NCI-H446 (cell line): Measurements from ENCODE around the gene TRIM44.
"Not testable (repeated sequence)": the region's sequence is repeated elsewhere in the genome, so short reads cannot be mapped to it uniquely, and the experiment has no call there.

Source experiments
- DNase-seq, 2 experiments: peaks; one replicate each; lab custom pipeline; 2025; lab: John Stamatoyannopoulos, UW

TRIM44 gene

GRCh38 chr11:35632301-35632700, 30.3 kb upstream of the TRIM44 start:
- DNase-seq, result no peak

- no peak for DNase-seq
These were observed 28.6 kb upstream of the TRIM44 start for GRCh38 chr11:35633827-35634423.

- DNase-seq, result no peak
These were observed 26.6 kb upstream of the TRIM44 start for GRCh38 chr11:35635933-35636332.

GRCh38 chr11:35639591-35640179, 22.9 kb upstream of the TRIM44 start:
- no peak for DNase-seq

GRCh38 chr11:35641171-35641897, 21.2 kb upstream of the TRIM44 start:
- no peak for DNase-seq

GRCh38 chr11:35641964-35642363, 20.6 kb upstream of the TRIM44 start:
- DNase-seq, result no peak

- no peak for DNase-seq
These were observed 15.0 kb upstream of the TRIM44 start for GRCh38 chr11:35647421-35648093.

- no peak for DNase-seq
These were observed 12.6 kb upstream of the TRIM44 start for GRCh38 chr11:35650006-35650405.

- DNase-seq, result no peak
These were observed 12.1 kb upstream of the TRIM44 start for GRCh38 chr11:35650467-35650866.

GRCh38 chr11:35651263-35651662, 11.3 kb upstream of the TRIM44 start:
- DNase-seq, result no peak

- not testable (repeated sequence) for DNase-seq
These were observed 9.8 kb upstream of the TRIM44 start for GRCh38 chr11:35652786-35653185.

GRCh38 chr11:35654711-35655110, 7.9 kb upstream of the TRIM44 start:
- DNase-seq, result no peak

- no peak for DNase-seq
These were observed 7.3 kb upstream of the TRIM44 start for GRCh38 chr11:35655254-35655653.

- no peak for DNase-seq
These were observed 6.7 kb upstream of the TRIM44 start for GRCh38 chr11:35655856-35656255.

- DNase-seq, result no peak
These were observed 4.3 kb upstream of the TRIM44 start for GRCh38 chr11:35658020-35658948.

- no peak for DNase-seq
These were observed 1.0 kb upstream of the TRIM44 start for GRCh38 chr11:35661534-35661933.

- DNase-seq, result no peak
These were observed 420 bp upstream of the TRIM44 start for GRCh38 chr11:35662061-35662648.

GRCh38 chr11:35663408-35663702, 780 bp downstream of the TRIM44 start:
- DNase-seq, result no peak

GRCh38 chr11:35664977-35665441, 2.4 kb downstream of the TRIM44 start:
- DNase-seq, result no peak

GRCh38 chr11:35667257-35667656, 4.7 kb downstream of the TRIM44 start:
- DNase-seq, result no peak

- not testable (repeated sequence) for DNase-seq
These were observed 5.8 kb downstream of the TRIM44 start for GRCh38 chr11:35668350-35668749.
